AG04449 (cell line): ENCODE data around the gene ALK.
A peak's percentile ranks its signal among the peaks of the same experiment; 100 is the strongest.

Experiments
- CTCF ChIA-PET: fragments of 350-600 bp; formaldehyde crosslinking; extraction: SDS; loops from one replicate; lab custom pipeline; 2021; ENCODE audit warnings: antibody characterized with exemption; lab: Yijun Ruan, JAX
- POLR2A ChIA-PET: fragments of 400-600, 350-600 bp; formaldehyde crosslinking; extraction: SDS; loops from one replicate; lab custom pipeline; 2020; ENCODE audit warnings: antibody characterized with exemption, inconsistent platforms; lab: Yijun Ruan, JAX
- DNase-seq: peaks from one replicate; pipeline ENCODE4 v3.0.0-alpha.2; 2010; ENCODE audit warnings: low read depth, low spot score
- H3K4me3 ChIP-seq: 2 replicates; pipeline ENCODE4 v1.5.1; 2011; ENCODE audit warnings: low read depth, mild to moderate bottlenecking, control low read depth, low read length
- TF ChIP-seq, protein P1 (sequence below): IDR thresholded peaks from one replicate; pipeline ENCODE4 v1.5.1; 2011; ENCODE audit warnings: mild to moderate bottlenecking, moderate library complexity, low read length, control low read depth, inconsistent platforms; ENCODE audit not compliant: insufficient read depth; ENCODE audit errors: missing control alignments

Gene ALK

DNA sequence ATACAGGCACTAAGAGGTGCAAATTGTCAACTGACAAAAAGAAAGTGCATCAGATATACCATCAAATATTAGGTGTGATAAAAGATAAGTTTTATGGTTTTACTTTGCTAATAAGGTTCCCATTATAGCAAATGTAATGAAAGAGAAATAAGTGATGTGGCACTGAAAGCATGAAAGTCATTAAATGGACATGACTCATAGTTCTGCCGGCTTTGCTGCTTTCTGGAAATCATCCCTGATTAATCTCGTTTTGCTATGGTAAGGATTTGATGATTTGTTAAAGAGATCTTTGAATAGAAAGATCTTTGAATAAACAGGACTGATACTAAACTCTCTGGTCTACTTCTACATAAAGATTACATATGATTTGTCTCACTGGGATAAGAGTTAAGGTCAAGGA lies 733.5 kb downstream of the ALK start:
- POLR2A ChIA-PET: no interaction called here
- TF ChIP-seq, protein P1, sequence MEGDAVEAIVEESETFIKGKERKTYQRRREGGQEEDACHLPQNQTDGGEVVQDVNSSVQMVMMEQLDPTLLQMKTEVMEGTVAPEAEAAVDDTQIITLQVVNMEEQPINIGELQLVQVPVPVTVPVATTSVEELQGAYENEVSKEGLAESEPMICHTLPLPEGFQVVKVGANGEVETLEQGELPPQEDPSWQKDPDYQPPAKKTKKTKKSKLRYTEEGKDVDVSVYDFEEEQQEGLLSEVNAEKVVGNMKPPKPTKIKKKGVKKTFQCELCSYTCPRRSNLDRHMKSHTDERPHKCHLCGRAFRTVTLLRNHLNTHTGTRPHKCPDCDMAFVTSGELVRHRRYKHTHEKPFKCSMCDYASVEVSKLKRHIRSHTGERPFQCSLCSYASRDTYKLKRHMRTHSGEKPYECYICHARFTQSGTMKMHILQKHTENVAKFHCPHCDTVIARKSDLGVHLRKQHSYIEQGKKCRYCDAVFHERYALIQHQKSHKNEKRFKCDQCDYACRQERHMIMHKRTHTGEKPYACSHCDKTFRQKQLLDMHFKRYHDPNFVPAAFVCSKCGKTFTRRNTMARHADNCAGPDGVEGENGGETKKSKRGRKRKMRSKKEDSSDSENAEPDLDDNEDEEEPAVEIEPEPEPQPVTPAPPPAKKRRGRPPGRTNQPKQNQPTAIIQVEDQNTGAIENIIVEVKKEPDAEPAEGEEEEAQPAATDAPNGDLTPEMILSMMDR: no peak
- CTCF ChIA-PET: no interaction called here
- DNase-seq: peak; percentile 42
- no peak overlapping the region for H3K4me3 ChIP-seq

DNA sequence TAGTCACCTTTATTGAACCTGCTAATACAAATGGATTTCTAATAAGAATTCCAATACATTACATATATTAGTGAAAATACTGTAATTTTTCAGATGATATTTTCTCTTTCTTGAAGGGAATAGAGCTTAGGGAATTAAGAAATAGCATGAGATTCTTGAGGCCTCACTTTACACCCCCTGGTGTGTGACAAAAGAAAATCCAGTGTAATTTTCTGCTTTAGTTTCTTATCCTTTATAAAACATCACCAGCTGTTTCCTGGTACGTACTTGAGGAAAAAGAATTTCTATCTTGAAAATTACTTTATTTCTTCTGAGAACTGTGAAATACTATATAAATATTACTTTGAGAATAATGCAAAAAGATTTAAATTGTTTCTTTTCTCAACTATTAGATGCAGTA lies 734.6 kb downstream of the ALK start:
- no peak overlapping the region for H3K4me3 ChIP-seq
- POLR2A ChIA-PET: interaction anchor here (0.7 kb wide), 1 partner anchor 1069 kb away, joined by 3 read pairs; no protein-coding TSS in a partner anchor
- DNase-seq: no peak
- CTCF ChIA-PET: interaction anchor here (1.0 to 1.4 kb wide), 5 partner anchors 8 to 228 kb away, joined by 3 to 6 read pairs (median 4); no protein-coding TSS in a partner anchor
- TF ChIP-seq, protein P1: no peak

DNA sequence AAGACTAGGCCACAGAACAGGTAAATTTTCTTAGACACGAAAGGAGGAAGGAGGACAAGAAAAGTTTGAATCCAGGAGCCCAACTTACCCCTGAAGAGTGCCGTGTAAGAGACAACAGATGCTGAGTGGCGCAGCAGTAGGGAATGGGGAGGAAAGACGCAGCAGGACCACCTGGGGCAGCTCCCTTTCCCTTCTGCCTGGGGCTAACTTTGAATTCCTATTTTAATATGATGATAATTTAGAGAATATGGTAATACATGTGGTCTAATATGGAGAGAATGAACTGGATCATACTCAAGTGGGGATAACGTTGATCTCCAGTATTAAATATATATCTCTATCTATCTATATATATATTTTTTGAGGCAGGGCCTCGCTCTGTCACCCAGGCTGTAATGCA lies 736.9 kb downstream of the ALK start:
- no peak overlapping the region for H3K4me3 ChIP-seq
- POLR2A ChIA-PET: no interaction called here
- CTCF ChIA-PET: interaction anchor here (0.8 kb wide), 1 partner anchor 9 kb away, joined by 3 read pairs; no protein-coding TSS in a partner anchor
- no peak for DNase-seq
- TF ChIP-seq, protein P1: no peak

DNA sequence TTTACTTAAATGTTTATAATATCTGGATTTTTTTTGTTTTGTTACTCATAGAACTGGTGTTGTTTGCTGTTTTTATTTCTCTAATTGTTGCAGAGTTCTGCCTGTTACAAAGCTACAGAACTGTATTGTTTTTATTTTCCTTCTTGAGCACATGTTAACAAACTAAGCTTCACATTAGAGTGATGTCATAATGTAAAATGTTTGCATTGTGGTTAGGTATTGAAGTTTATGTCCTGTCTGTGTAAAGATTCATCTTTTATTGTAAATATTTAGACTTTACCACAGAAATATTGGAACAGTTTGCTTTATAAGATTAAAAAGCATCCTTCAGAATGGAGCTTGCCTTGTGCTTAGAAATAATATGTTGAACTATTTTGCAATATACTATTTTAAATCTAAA lies 738.5 kb downstream of the ALK start:
- TF ChIP-seq, protein P1: no peak
- ChIA-PET CTCF (interaction anchor here (1.6 kb wide), 1 partner anchor 36 kb away, joined by 5 read pairs; no protein-coding TSS in a partner anchor), POLR2A (no interaction called here)
- H3K4me3 ChIP-seq: no peak overlapping the region
- DNase-seq: no peak

DNA sequence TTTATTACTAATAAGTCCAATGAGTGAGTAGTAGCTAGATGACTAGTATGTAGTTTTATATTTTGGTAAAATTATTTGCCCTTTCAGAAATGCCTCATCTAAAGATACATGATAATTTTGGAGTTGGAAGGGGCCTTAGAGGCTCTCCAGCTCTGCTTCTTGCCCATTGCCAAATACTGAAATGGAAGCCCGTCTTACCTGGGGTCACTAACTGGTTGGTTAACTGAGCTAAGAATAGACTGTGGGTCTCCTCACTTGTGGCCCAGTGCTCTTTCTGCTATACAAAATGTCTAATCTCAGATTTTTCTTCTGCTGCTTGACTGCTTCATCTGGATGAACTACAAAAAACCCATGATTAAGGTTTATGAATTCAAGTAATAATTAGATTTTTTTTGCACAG lies 739.1 kb downstream of the ALK start:
- ChIA-PET CTCF (interaction anchor here (0.7 to 1.6 kb wide), 3 partner anchors 9 to 35 kb away, joined by 3 to 5 read pairs (median 3); no protein-coding TSS in a partner anchor), POLR2A (no interaction called here)
- TF ChIP-seq, protein P1: no peak
- DNase-seq: no peak
- no peak overlapping the region for H3K4me3 ChIP-seq

DNA sequence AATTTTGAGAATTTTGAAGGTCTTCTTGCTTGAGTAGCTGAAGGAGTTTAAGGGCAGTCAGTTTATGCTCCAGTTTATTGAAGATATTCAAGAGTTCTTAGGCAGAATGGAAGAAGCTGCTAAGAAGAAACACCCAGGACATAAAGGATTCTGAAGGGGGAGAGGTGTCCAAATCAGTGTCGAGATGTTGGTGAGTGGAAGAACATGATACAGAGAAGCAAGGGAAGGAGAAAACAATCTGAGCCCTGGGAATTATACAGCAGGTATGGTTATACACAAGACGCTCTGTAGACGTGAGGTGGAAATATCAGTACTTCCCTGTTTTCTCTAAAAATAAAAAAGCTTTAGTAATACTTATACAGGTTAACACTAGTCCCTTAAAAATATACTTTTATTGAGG lies 746.0 kb downstream of the ALK start:
- no peak for DNase-seq
- H3K4me3 ChIP-seq: no peak overlapping the region
- TF ChIP-seq, protein P1: no peak
- ChIA-PET POLR2A (no interaction called here), CTCF (interaction anchor here (1.0 kb wide), 1 partner anchor 9 kb away, joined by 3 read pairs; no protein-coding TSS in a partner anchor)
